H1 (cell line): ENCODE data around the gene FOXK1. TPM values are rescaled to one million over a fixed set of nuclear protein-coding genes. Genes with fewer than 3 reads are reported as not detected.

ENCODE experiments used
- CTCF ChIA-PET: fragments of 300-600 bp; sonication (Branson Sonifier 250); formaldehyde crosslinking; loops from one replicate; lab custom pipeline; 2021; ENCODE audit not compliant: partially characterized antibody; lab: Charles Lee
- POLR2A ChIA-PET: fragments of 300-600 bp; sonication (Branson Sonifier 250); formaldehyde crosslinking; loops from one replicate; lab custom pipeline; 2021; ENCODE audit warnings: inconsistent platforms; ENCODE audit not compliant: partially characterized antibody; lab: Charles Lee
- DNase-seq, 2 experiments: peaks; one replicate each; pipeline versions ENCODE4 v3.0.0 to v3.0.0-alpha.2; 2010 to 2022; ENCODE audit warnings: low spot score in 2 of 2, low read depth in 1 of 2, mixed read lengths in 1 of 2
- FAIRE-seq: peaks from 2 replicates; lab custom pipeline; 2011; peaks lifted over from hg19 to GRCh38; lab: Jason Lieb, UNC
- H2AFZ ChIP-seq: 2 replicates; pipeline ENCODE4 v1.8.1; 2012; ENCODE audit warnings: low read length, inconsistent platforms
- H2AK5ac ChIP-seq: 2 replicates; pipeline ENCODE4 v1.6.1; 2013; ENCODE audit warnings: low read depth, low read length
- H2BK120ac ChIP-seq: replicated peaks from 2 replicates; pipeline ENCODE3; 2013; ENCODE audit warnings: low read depth, low read length, inconsistent platforms
- H2BK12ac ChIP-seq: 2 replicates; pipeline ENCODE4 v1.6.1; 2013; ENCODE audit warnings: low read depth, low read length
- H2BK15ac ChIP-seq: 2 replicates; pipeline ENCODE4 v1.6.1; 2013; ENCODE audit warnings: low read length
- H2BK20ac ChIP-seq: 2 replicates; pipeline ENCODE4 v1.6.1; 2013; ENCODE audit warnings: low read length
- H2BK5ac ChIP-seq: 2 replicates; pipeline ENCODE4 v1.6.1; 2013; ENCODE audit warnings: low read depth, low read length
- H3K14ac ChIP-seq: 2 replicates; pipeline ENCODE4 v1.6.1; 2013; ENCODE audit warnings: inconsistent platforms; ENCODE audit not compliant: insufficient read length
- H3K18ac ChIP-seq: 2 replicates; pipeline ENCODE4 v1.6.1; 2013; ENCODE audit warnings: low read length; ENCODE audit errors: extremely low read depth
- H3K23ac ChIP-seq: 2 replicates; pipeline ENCODE4 v1.6.1; 2013; ENCODE audit warnings: inconsistent platforms; ENCODE audit not compliant: insufficient read length
- H3K23me2 ChIP-seq: 2 replicates; pipeline ENCODE4 v1.6.1; 2013; ENCODE audit warnings: low read depth, low read length
- H3K27ac ChIP-seq: 2 replicates; pipeline ENCODE4 v1.6.1; 2011; ENCODE audit warnings: low read depth, low read length, inconsistent platforms
- H3K27me3 ChIP-seq, 4 experiments: replicated peaks in 1 of 4; 1 replicate in 1 of 4; 2 replicates in 3 of 4; pipeline versions ENCODE4 v1.6.1 to v1.8.1; 2011 to 2013; ENCODE audit warnings: low read length in 3 of 4, mild to moderate bottlenecking in 3 of 4, inconsistent platforms in 2 of 4, mixed read lengths in 2 of 4, moderate library complexity in 1 of 4; ENCODE audit not compliant: control insufficient read depth in 3 of 4, insufficient read depth in 3 of 4; ENCODE audit errors: extremely low read depth in 1 of 4
- H3K36me3 ChIP-seq, 4 experiments: 2 replicates each; pipeline versions ENCODE4 v1.6.1 to v1.8.1; 2011 to 2013; ENCODE audit warnings: mild to moderate bottlenecking in 4 of 4, low read length in 3 of 4, moderate library complexity in 2 of 4, control low read depth in 1 of 4, inconsistent platforms in 1 of 4; ENCODE audit not compliant: insufficient read depth in 4 of 4, control insufficient read depth in 2 of 4
- H3K4ac ChIP-seq: replicated peaks from 2 replicates; pipeline ENCODE3; 2013; ENCODE audit warnings: low read length, low read depth, mixed read lengths, inconsistent platforms; ENCODE audit not compliant: insufficient read length
- H3K4me1 ChIP-seq, 4 experiments: replicated peaks in 1 of 4; 1 replicate in 1 of 4; 2 replicates in 3 of 4; pipeline versions ENCODE4 v1.6.1 to v1.8.1; 2011 to 2013; ENCODE audit warnings: low read length in 3 of 4, inconsistent platforms in 2 of 4, mixed read lengths in 1 of 4; ENCODE audit not compliant: insufficient read depth in 4 of 4, control insufficient read depth in 3 of 4
- H3K4me2 ChIP-seq, 2 experiments: 2 replicates each; pipeline versions ENCODE4 v1.6.1 to v1.8.1; 2011 to 2013; ENCODE audit warnings: low read depth in 2 of 2, low read length in 2 of 2, control low read depth in 1 of 2, inconsistent platforms in 1 of 2, mild to moderate bottlenecking in 1 of 2; ENCODE audit not compliant: insufficient read depth in 1 of 2
- H3K4me3 ChIP-seq, 4 experiments: fragments of 200-600, 300-600 bp in 1 of 4; sonication (generic), shearing (Covaris generic), sonication (Bioruptor Twin) in 1 of 4; 2 replicates each; pipeline versions ENCODE4 v1.5.1 to v1.8.1; 2011 to 2016; ENCODE audit warnings: low read length in 4 of 4, low read depth in 3 of 4, control low read depth in 2 of 4, inconsistent platforms in 2 of 4, mild to moderate bottlenecking in 2 of 4, mixed read lengths in 1 of 4, moderate library complexity in 1 of 4; ENCODE audit not compliant: insufficient read depth in 2 of 4; ENCODE audit errors: extremely low read depth in 1 of 4
- H3K56ac ChIP-seq: replicated peaks from 2 replicates; pipeline ENCODE3; 2013; ENCODE audit warnings: low read depth, mild to moderate bottlenecking, mixed read lengths, low read length, inconsistent platforms; ENCODE audit not compliant: insufficient read length
- H3K79me1 ChIP-seq: 2 replicates; pipeline ENCODE4 v1.6.1; 2013; ENCODE audit warnings: low read depth, low read length, control low read depth
- H3K79me2 ChIP-seq, 2 experiments: 2 replicates each; pipeline versions ENCODE4 v1.6.1 to v1.8.1; 2012 to 2013; ENCODE audit warnings: low read length in 2 of 2, mild to moderate bottlenecking in 2 of 2, inconsistent platforms in 1 of 2; ENCODE audit not compliant: insufficient read depth in 2 of 2, control insufficient read depth in 1 of 2
- H3K9ac ChIP-seq, 4 experiments: replicated peaks in 1 of 4; 1 replicate in 1 of 4; 2 replicates in 3 of 4; pipeline versions ENCODE4 v1.6.1 to v1.8.1; 2011 to 2013; ENCODE audit warnings: low read depth in 3 of 4, low read length in 3 of 4, control low read depth in 2 of 4, mild to moderate bottlenecking in 2 of 4, moderate library complexity in 2 of 4, inconsistent platforms in 1 of 4; ENCODE audit errors: extremely low read depth in 1 of 4
- H3K9me3 ChIP-seq, 2 experiments: 2 replicates each; pipeline versions ENCODE4 v1.6.1 to v1.8.1; 2012 to 2013; ENCODE audit warnings: mild to moderate bottlenecking in 2 of 2, moderate library complexity in 2 of 2, control low read depth in 1 of 2, inconsistent platforms in 1 of 2, low read depth in 1 of 2, low read length in 1 of 2, mixed read lengths in 1 of 2; ENCODE audit not compliant: insufficient read depth in 2 of 2
- H4K20me1 ChIP-seq, 2 experiments: replicated peaks in 1 of 2; 2 replicates each; pipeline versions ENCODE3 to v1.8.1; 2011 to 2013; ENCODE audit warnings: inconsistent platforms in 2 of 2, low read length in 2 of 2, mild to moderate bottlenecking in 1 of 2; ENCODE audit not compliant: insufficient read depth in 2 of 2, control insufficient read depth in 1 of 2
- H4K5ac ChIP-seq: 2 replicates; pipeline ENCODE4 v1.6.1; 2013; ENCODE audit warnings: low read length, low read depth, mixed read lengths, inconsistent platforms; ENCODE audit not compliant: insufficient read length
- H4K8ac ChIP-seq: 2 replicates; pipeline ENCODE4 v1.8.0; 2013; ENCODE audit warnings: mild to moderate bottlenecking, moderate library complexity, low read length, inconsistent platforms; ENCODE audit not compliant: insufficient read depth; ENCODE audit errors: extremely low read depth
- H4K91ac ChIP-seq: replicated peaks from 2 replicates; pipeline ENCODE3; 2013; ENCODE audit warnings: low read length, mixed read lengths, inconsistent platforms; ENCODE audit not compliant: insufficient read length
- BCL11A ChIP-seq, 2 experiments: IDR thresholded peaks; one replicate each; pipeline ENCODE4 v1.6.1; 2011; ENCODE audit warnings: low read depth in 2 of 2, low read length in 2 of 2, mild to moderate bottlenecking in 2 of 2
- CEBPB ChIP-seq: IDR thresholded peaks from 2 replicates; pipeline ENCODE4 v1.6.1; 2012; ENCODE audit warnings: low read depth, low read length
- CTBP2 ChIP-seq: IDR thresholded peaks from 2 replicates; pipeline ENCODE4 v1.7.0; 2011; ENCODE audit warnings: borderline replicate concordance, mild to moderate bottlenecking, moderate library complexity, mixed read lengths, low read length; ENCODE audit not compliant: insufficient read depth, insufficient read length
- FOSL1 ChIP-seq: IDR thresholded peaks from 2 replicates; pipeline ENCODE4 v1.6.1; 2011; ENCODE audit warnings: mild to moderate bottlenecking, low read depth, low read length, moderate library complexity; ENCODE audit not compliant: insufficient read depth
- JUN ChIP-seq: IDR thresholded peaks from 2 replicates; pipeline ENCODE4 v1.6.1; 2011; ENCODE audit warnings: low read depth, mild to moderate bottlenecking, improper control_type of control experiment, low read length
- JUND ChIP-seq: IDR thresholded peaks from 2 replicates; pipeline ENCODE4 v1.6.1; 2011; ENCODE audit warnings: mild to moderate bottlenecking, improper control_type of control experiment, low read length
- KDM4A ChIP-seq: IDR thresholded peaks from one replicate; pipeline ENCODE4 v1.7.1; 2012; ENCODE audit warnings: low read depth, mild to moderate bottlenecking, moderate library complexity, low read length, inconsistent platforms; ENCODE audit not compliant: severe bottlenecking
- KDM5A ChIP-seq: fragments of 200-600 bp; IDR thresholded peaks from 2 replicates; pipeline ENCODE4 v1.7.1; 2012; ENCODE audit warnings: mild to moderate bottlenecking, low read length, inconsistent platforms, mixed read lengths
- SAP30 ChIP-seq: fragments of 300-600 bp; sonication (generic); IDR thresholded peaks from 2 replicates; pipeline ENCODE4 v1.7.1; 2012; ENCODE audit warnings: low read length, moderate library complexity, mild to moderate bottlenecking, inconsistent platforms; ENCODE audit not compliant: insufficient read depth, insufficient replicate concordance
- SRF ChIP-seq: IDR thresholded peaks from 2 replicates; pipeline ENCODE4 v1.6.1; 2011; ENCODE audit warnings: mild to moderate bottlenecking, low read depth, low read length, moderate library complexity
- SUZ12 ChIP-seq: fragments of 200-600 bp; sonication (generic); IDR thresholded peaks from 2 replicates; pipeline ENCODE4 v1.6.1; 2012; ENCODE audit warnings: mild to moderate bottlenecking, inconsistent platforms, low read length, moderate library complexity, mixed read lengths
- ZNF274 ChIP-seq: IDR thresholded peaks from 2 replicates; pipeline ENCODE4 v1.7.0; 2012; ENCODE audit warnings: low read length, borderline replicate concordance; ENCODE audit errors: extremely low read depth
- WGBS, 2 experiments: shearing (Covaris generic) in 1 of 2; methylation state at CpG; one replicate each; pipeline versions ENCODE4 v1.1.6 to v1.1.7; 2013 to 2015; ENCODE audit warnings: low lambda C conversion rate in 2 of 2, mixed read lengths in 2 of 2, inconsistent platforms in 1 of 2, low coverage in 1 of 2, missing lambda C conversion rate in 1 of 2; ENCODE audit not compliant: insufficient replicate concordance in 2 of 2, insufficient coverage in 1 of 2, insufficient read length in 1 of 2; ENCODE audit errors: extremely low coverage in 1 of 2, missing lambda C conversion rate in 1 of 2; 5-methylcytosine and 5-hydroxymethylcytosine counted together
- polyA plus RNA-seq, 7 experiments: library from polyadenylated mRNA; depleted of rRNA in 3 of 7; stranded (reverse) in 5 of 7; unstranded in 2 of 7; fragments of >200 nt in 5 of 7; fragments of 200-250 nt in 2 of 7; gene quantifications; 1 replicate in 5 of 7; 2 replicates in 1 of 7; 4 replicates in 1 of 7; pipeline versions ENCODE4 v1.2.1 to v1.2.3, GENCODE V29; 2011 to 2013; ENCODE audit warnings: missing spikeins in 2 of 7, mixed read lengths in 2 of 7
- total RNA-seq: library from RNA; stranded (reverse); fragmentation: NEBNext Ultra II Directional; extraction: Animal tissue kit (Norgen Biotek cat#: 25700); gene quantifications from 2 replicates; pipeline ENCODE4 v1.2.1, GENCODE V29; 2021
- TF ChIP-seq, protein P1 (sequence below): IDR thresholded peaks from 2 replicates; pipeline ENCODE4 v1.6.1; 2011; ENCODE audit warnings: low read depth, mild to moderate bottlenecking, low read length; ENCODE audit not compliant: insufficient read depth

The FOXK1 gene
- total and polyA plus RNA-seq, 2 of the 8 experiments (the other 6 are each of a cell fraction or from before 2014, with no cell fraction given): 2.0 to 8.5 TPM

DNA sequence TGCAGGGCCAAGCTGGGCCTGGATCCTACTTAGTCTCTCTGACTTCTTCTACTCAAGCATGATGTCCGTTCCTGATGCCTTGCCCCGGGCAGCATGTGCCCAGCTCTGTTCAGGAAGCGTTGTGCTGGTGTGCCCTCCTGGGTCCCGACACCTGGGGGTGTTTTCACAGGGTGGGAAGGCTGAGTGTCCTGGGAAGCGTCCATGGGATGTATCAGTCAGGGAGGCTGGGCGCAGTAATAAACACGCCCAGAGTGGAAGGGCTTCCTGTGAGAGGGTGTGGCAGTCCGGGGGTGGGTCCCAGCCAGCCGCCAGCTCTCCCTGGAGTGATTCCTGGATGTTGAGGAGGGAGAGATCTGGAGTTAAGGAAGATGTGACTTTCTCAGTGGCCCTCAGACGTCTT, 29.0 kb downstream of the FOXK1 start:
- H2AK5ac ChIP-seq: no peak overlapping the region
- WGBS, 2 experiments: 85% methylated on average over 10 of the region's 10 CpGs; no CpG with 5 or more reads in 1 of the 2 experiments
- H3K79me1 ChIP-seq: peaks cover 3% of the 10 kb centered on the region; the same call in 1 of the 2 replicates
- no peak overlapping the region for H3K27ac ChIP-seq
- no peak overlapping the region for H2BK15ac ChIP-seq
- H3K4me1 ChIP-seq: peaks cover 7 to 13% (median 11%) of the 10 kb centered on the region in 4 experiments
- no peak overlapping the region for H4K8ac ChIP-seq
- no peak overlapping the region for H3K18ac ChIP-seq
- no peak overlapping the region for H4K91ac ChIP-seq
- H3K23me2 ChIP-seq: peaks cover 9% of the 10 kb centered on the region
- no peak overlapping the region for H3K4me3 ChIP-seq
- H3K4ac ChIP-seq: no peak overlapping the region
- H3K56ac ChIP-seq: no peak overlapping the region
- no peak overlapping the region for H3K4me2 ChIP-seq
- FAIRE-seq: no peak
- no peak for DNase-seq
- no peak overlapping the region for H4K5ac ChIP-seq
- no peak overlapping the region for H2BK12ac ChIP-seq
- no peaks in the 10 kb centered on the region for H3K9me3 ChIP-seq
- peaks cover 32 to 73% (median 67%) of the 10 kb centered on the region in 4 experiments for H3K27me3 ChIP-seq
- no peak overlapping the region for H3K14ac ChIP-seq
- H2BK20ac ChIP-seq: no peak overlapping the region
- ChIA-PET CTCF (interaction anchor here (0.6 to 2.0 kb wide), 3 partner anchors 39 to 380 kb away, joined by 3 to 7 read pairs (median 4); no protein-coding TSS in a partner anchor), POLR2A (no interaction called here)
- no peak overlapping the region for H2BK120ac ChIP-seq
- no peaks in the 10 kb centered on the region for H3K36me3 ChIP-seq
- no peak overlapping the region for H2BK5ac ChIP-seq
- no peak overlapping the region for H3K9ac ChIP-seq
- no peak overlapping the region for H3K23ac ChIP-seq
- peaks cover 0 to 2% of the 10 kb centered on the region in 2 experiments; a peak in 1 of 4 replicates for H3K79me2 ChIP-seq
- H2AFZ ChIP-seq: no peak overlapping the region
- peaks cover 49 to 52% of the 10 kb centered on the region in 2 experiments for H4K20me1 ChIP-seq
- TF ChIP-seq SUZ12 (no peak), ZNF274 (no peak), JUND (no peak), CEBPB (no peak), SAP30 (no peak), CTBP2 (no peak), FOSL1 (no peak), KDM5A (no peak), JUN (no peak), SRF (no peak), KDM4A (no peak), BCL11A (IDR thresholded peaks at IDR 0.05; ENCODE audit: low read depth in 2 of 2, low read length in 2 of 2) (no peak)
- TF ChIP-seq, protein P1, sequence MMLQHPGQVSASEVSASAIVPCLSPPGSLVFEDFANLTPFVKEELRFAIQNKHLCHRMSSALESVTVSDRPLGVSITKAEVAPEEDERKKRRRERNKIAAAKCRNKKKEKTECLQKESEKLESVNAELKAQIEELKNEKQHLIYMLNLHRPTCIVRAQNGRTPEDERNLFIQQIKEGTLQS: no peak
